T47D (cell line): ENCODE measurements around the gene THG1L.

Source experiments
- DNase-seq, 2 experiments: peaks; one replicate each; pipeline versions ENCODE4 v3.0.0 to v3.0.0-alpha.2; 2011 to 2012; ENCODE audit warnings: low read depth in 1 of 2, low spot score in 1 of 2
- JUND ChIP-seq: IDR thresholded peaks from 2 replicates; pipeline ENCODE4 v1.6.1; 2012; ENCODE audit warnings: low read depth
- in situ Hi-C: cut with HindIII; loops from 2 replicates; pipeline ENCODE4 v1.10.0; 2016; ENCODE audit warnings: low sequenced_read_pairs, low pct_unique_long_range_greater_than_20kb

Gene THG1L

GRCh38 chr5:157779221-157779620, 48.0 kb downstream of the THG1L start:
- in situ Hi-C loops, result no loop called here
- TF ChIP-seq JUND, result no peak
- no peak for DNase-seq

- in situ Hi-C loops, result no loop called here
- no peak for TF ChIP-seq JUND
- DNase-seq, result no peak
These were observed 54.6 kb downstream of the THG1L start for GRCh38 chr5:157785801-157786200.
